Activated naive CD8-positive, alpha-beta T cell treated with anti-CD3 and anti-CD28 coated beads, Interleukin-2, amount 50 U/mL, for 24 hours (primary cell): ENCODE results near the gene WASF2.
"Not testable (repeated sequence)": the region's sequence is repeated elsewhere in the genome, so short reads cannot be mapped to it uniquely, and the experiment has no call there.

Experiments
- ATAC-seq: fragments of 150-1000 bp; cut with Tn5 transposase; one replicate; pipeline ENCODE4 v1.10.0; 2021
- DNase-seq: peaks from one replicate; pipeline ENCODE4 v3.0.0; 2021
- H3K27ac Mint-ChIP-seq: one replicate; pipeline ENCODE4 v1.8.0; 2021; ENCODE audit warnings: mild to moderate bottlenecking, mixed read lengths
- H3K27me3 Mint-ChIP-seq: one replicate; pipeline ENCODE4 v1.8.0; 2021; ENCODE audit warnings: mixed read lengths
- H3K36me3 Mint-ChIP-seq: one replicate; pipeline ENCODE4 v1.8.0; 2021; ENCODE audit warnings: low read depth, mixed read lengths
- H3K4me1 Mint-ChIP-seq: one replicate; pipeline ENCODE4 v1.8.0; 2021; ENCODE audit warnings: mixed read lengths
- H3K4me3 Mint-ChIP-seq: one replicate; pipeline ENCODE4 v1.8.0; 2021; ENCODE audit warnings: mild to moderate bottlenecking, moderate library complexity, mixed read lengths
- H3K9me3 Mint-ChIP-seq: one replicate; pipeline ENCODE4 v1.8.0; 2021; ENCODE audit warnings: mixed read lengths

WASF2 gene

GRCh38 chr1:27464926-27465647 lies 24.9 kb downstream of the WASF2 start:
- peak overlapping the region; percentile 5 for H3K27ac Mint-ChIP-seq
- H3K9me3 Mint-ChIP-seq, result no peaks in the 10 kb centered on the region
- peaks cover 49% of the 10 kb centered on the region for H3K4me1 Mint-ChIP-seq
- H3K27me3 Mint-ChIP-seq, result no peaks in the 10 kb centered on the region
- DNase-seq (no peak), ATAC-seq (no peak)
- H3K36me3 Mint-ChIP-seq, result peaks cover 14% of the 10 kb centered on the region
- H3K4me3 Mint-ChIP-seq, result no peak overlapping the region

DNA sequence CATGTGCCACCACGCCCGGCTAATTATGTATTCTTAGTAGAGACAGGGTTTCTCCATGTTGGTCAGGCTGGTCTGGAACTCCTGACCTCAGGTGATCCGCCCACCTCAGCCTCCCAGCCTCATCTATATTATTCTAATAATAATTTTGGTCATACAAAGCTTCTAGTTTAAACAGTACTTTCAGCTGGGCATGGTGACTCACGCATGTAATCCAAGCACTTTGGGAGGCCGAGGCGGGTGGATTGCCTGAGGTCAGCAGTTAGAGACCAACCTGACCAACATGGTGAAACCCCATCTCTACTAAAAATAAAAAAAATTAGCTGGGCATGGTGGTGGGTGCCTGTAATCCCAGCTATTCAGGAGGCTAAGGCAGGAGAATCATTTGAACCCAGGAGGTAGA lies 26.1 kb downstream of the WASF2 start:
- H3K9me3 Mint-ChIP-seq, ATAC-seq, DNase-seq, H3K27me3 Mint-ChIP-seq, H3K27ac Mint-ChIP-seq, H3K4me3 Mint-ChIP-seq: not testable (repeated sequence)
- Mint-ChIP-seq H3K4me1 (peaks cover 40% of the 10 kb centered on the region), H3K36me3 (peaks cover 14% of the 10 kb centered on the region)

DNA sequence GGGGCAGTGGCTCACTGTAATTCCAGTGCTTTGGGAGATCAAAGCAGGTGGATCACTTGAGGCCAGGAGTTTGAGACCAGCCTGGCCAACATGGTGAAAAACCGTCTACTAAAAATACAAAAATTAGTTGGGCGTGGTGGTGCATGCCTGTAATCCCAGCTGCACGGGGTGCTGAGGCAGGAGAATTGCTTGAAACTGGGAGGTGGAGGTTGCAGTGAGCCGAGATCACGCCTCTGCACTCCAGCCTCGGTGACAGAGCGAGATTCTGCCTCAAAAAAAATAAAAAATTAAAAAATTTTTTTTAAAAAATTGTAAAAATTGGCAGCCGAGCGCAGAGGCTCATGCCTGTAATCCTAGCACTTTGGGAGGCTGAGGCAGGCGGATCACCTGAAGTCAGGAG lies 31.4 kb downstream of the WASF2 start:
- not testable (repeated sequence) for H3K27ac Mint-ChIP-seq, H3K9me3 Mint-ChIP-seq, ATAC-seq, H3K4me3 Mint-ChIP-seq, H3K27me3 Mint-ChIP-seq, DNase-seq
- Mint-ChIP-seq H3K36me3 (peaks cover 13% of the 10 kb centered on the region), H3K4me1 (peaks cover 34% of the 10 kb centered on the region)

DNA sequence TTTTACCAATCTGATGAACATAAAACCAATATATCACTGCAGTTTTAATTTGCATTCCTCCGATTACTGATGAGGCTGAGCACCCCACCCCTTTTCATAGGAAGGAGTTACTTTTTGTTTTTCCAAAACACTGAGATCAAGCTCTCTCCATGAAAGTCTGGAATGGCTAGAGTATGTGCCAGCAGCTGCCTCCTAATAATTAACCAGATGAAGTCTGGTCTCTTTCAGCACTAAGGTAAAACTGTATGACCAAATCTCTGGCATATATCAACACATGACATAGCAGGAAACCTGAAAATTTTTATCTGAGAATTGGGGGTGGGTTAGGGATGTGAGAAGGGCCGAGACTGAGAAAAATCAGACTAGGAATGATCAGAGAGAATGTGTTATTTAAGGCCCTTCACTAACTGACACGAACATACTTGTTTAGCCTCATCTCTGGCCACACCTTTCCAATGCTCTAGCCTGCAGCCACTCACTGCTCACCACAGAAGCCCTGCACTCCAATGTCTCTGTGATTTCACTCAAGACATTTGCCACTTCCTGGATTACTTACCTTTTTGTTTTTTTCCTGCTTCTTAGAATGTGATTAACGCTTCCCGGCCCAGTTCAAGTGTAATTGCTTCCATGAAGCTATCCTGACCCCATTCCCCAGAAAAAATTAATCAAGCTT lies 34.7 kb downstream of the WASF2 start:
- no peak for DNase-seq
- ATAC-seq, result peak; percentile 79

DNA sequence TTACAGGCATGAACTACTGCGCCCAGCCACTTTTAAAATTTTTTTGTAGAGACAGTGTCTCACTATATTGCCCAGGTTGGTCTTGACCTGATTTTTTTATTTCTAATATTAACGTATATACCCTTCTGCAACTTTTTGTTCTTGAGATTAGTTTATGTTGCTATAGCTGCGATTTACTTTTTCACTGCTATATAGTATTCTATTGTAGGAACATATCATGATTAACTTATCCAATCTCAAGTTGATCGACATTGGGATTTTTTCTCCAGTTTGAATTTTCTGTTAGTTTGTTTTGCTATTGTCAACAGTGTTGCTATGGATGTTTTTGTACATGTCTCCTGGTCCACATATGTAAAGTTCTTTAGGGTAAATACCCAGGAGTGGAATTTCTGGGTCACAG lies 35.4 kb downstream of the WASF2 start:
- Mint-ChIP-seq H3K4me3 (no peak overlapping the region), H3K27me3 (no peaks in the 10 kb centered on the region), H3K4me1 (peaks cover 40% of the 10 kb centered on the region), H3K36me3 (peaks cover 12% of the 10 kb centered on the region), H3K27ac (peak overlapping the region; percentile 76), H3K9me3 (no peaks in the 10 kb centered on the region)
- ATAC-seq, result no peak
- DNase-seq, result no peak

More for the DNA sequence above, 34.7 kb downstream of the WASF2 start:
- H3K9me3 Mint-ChIP-seq, result no peaks in the 10 kb centered on the region
- H3K4me3 Mint-ChIP-seq, result peak overlapping the region; percentile 41
- peaks cover 10% of the 10 kb centered on the region for H3K36me3 Mint-ChIP-seq
- H3K4me1 Mint-ChIP-seq, result peaks cover 43% of the 10 kb centered on the region
- H3K27me3 Mint-ChIP-seq, result no peaks in the 10 kb centered on the region
- peak overlapping the region; percentile 76 for H3K27ac Mint-ChIP-seq

DNA sequence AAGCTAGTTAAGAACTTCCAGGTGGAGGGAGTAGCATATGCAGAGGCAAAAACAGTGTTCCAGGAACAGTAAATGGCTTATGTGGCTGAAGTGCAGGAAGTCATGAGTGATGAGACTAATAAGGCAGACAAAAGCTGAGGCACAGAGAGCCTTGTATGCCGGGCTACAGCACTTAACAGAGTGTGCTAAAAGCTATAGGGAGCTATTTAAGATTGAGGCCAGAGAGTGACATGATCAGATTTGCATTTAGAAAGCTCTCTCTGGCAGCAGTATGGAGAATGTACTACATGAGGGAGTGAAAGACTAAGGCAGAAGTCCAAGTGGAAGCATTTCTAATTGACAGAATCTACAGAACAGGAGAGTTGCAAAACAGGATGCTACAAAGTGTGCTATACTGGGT lies 38.6 kb downstream of the WASF2 start:
- H3K9me3 Mint-ChIP-seq, result no peaks in the 10 kb centered on the region
- no peak overlapping the region for H3K4me3 Mint-ChIP-seq
- H3K27me3 Mint-ChIP-seq, result no peaks in the 10 kb centered on the region
- peaks cover 33% of the 10 kb centered on the region for H3K36me3 Mint-ChIP-seq
- no peak for DNase-seq
- no peak for ATAC-seq
- peaks cover 69% of the 10 kb centered on the region for H3K4me1 Mint-ChIP-seq
- H3K27ac Mint-ChIP-seq, result no peak overlapping the region

- Mint-ChIP-seq H3K27ac (peak overlapping the region; percentile 75), H3K4me1 (peaks cover 67% of the 10 kb centered on the region), H3K4me3 (no peak overlapping the region), H3K9me3 (no peaks in the 10 kb centered on the region), H3K36me3 (peaks cover 23% of the 10 kb centered on the region), H3K27me3 (no peaks in the 10 kb centered on the region)
- ATAC-seq (no peak), DNase-seq (no peak)
Observed at GRCh38 chr1:27448982-27449381, 41.0 kb downstream of the WASF2 start.

DNA sequence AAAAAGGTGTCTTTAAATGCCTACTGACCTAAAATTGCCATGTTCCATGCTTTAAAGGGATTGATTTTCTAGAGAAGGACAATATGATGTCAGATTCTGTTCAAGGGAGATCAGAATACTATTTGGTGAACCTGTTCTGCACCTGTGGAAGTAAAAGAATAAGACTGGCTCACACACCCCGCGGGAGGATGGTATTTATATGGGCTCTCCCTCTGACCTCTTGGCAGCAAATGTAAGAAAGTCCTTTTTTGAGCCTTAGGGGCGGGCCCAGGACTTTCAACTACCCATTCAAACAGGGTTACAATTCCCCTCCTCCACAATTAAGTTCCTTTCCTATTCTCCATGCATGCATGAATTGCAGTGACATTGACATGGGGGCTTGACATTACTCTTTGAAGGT lies 42.1 kb downstream of the WASF2 start:
- Mint-ChIP-seq H3K27me3 (no peaks in the 10 kb centered on the region), H3K4me1 (peaks cover 67% of the 10 kb centered on the region), H3K9me3 (no peaks in the 10 kb centered on the region), H3K36me3 (peaks cover 23% of the 10 kb centered on the region), H3K27ac (peak overlapping the region; percentile 75), H3K4me3 (no peak overlapping the region)
- DNase-seq (no peak), ATAC-seq (no peak)

GRCh38 chr1:27447399-27447798 lies 42.6 kb downstream of the WASF2 start:
- H3K36me3 Mint-ChIP-seq, result peaks cover 23% of the 10 kb centered on the region
- H3K4me1 Mint-ChIP-seq, result peaks cover 67% of the 10 kb centered on the region
- H3K27ac Mint-ChIP-seq, result peak overlapping the region; percentile 75
- H3K4me3 Mint-ChIP-seq, result no peak overlapping the region
- DNase-seq (no peak), ATAC-seq (no peak)
- H3K27me3 Mint-ChIP-seq, result no peaks in the 10 kb centered on the region
- no peaks in the 10 kb centered on the region for H3K9me3 Mint-ChIP-seq

DNA sequence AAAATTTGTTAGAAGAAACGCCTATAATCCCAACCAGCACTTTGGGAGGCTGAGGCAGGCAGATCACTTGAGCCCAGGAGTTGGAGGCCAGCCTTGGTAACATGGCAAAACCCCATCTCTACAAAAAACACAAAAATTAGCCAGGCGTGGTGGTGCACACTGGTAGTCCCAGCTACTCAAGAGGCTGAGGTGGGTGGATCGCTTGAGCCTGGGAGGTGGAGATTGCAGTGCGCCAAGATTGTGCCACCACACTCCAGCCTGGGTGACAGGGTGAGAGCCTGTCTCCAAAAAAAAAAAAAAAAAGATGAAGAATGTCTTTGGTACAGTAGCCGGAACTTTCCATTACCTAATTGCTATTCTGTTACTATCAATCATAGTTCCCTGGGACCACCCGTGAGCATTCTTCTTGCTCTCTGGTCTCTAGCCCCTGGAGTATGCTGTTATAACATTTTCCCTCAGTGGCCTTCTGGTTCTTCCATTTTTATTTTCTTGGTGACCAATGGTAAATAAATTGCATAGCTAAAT lies 43.4 kb downstream of the WASF2 start:
- H3K4me3 Mint-ChIP-seq, result no peak overlapping the region
- no peaks in the 10 kb centered on the region for H3K27me3 Mint-ChIP-seq
- no peaks in the 10 kb centered on the region for H3K9me3 Mint-ChIP-seq

DNA sequence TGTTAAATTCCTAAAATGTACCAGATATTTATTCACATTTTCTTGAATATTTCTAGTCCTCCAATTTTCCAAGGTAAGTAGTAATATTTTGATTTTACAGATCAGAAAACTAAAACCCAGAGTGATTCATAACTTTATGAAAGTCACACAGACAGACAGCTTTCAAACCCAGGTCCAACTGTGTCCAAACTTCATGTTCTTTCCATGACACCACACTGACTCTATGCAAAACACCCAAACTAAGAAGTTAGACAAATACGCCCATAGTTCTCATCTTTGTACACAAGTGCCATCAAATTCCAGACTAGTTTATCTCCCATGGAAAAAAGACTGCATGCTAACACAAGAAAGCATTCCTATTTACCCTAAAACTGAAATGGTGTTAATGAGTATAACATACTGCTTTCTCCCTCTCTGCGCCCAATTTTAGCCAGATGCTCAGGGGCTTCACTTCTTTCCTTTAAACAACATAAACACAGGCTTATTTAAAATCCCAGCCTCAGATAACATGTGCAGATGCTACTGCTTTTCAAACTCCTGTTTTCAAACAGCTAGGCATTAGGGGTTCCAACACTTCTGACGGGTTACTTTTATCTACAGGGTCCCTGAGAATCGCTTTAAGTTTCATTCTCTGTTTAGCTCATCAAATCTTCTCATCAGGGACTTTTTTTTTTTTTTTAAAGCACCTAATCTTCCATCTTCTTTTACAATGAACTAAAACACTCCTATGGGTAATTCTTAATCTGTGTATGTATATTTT lies 44.6 kb downstream of the WASF2 start:
- Mint-ChIP-seq H3K27ac (peak overlapping the region; percentile 95), H3K27me3 (no peaks in the 10 kb centered on the region), H3K4me3 (peak overlapping the region; percentile 68), H3K36me3 (peaks cover 25% of the 10 kb centered on the region), H3K9me3 (no peaks in the 10 kb centered on the region), H3K4me1 (peaks cover 56% of the 10 kb centered on the region)
- DNase-seq (no peak), ATAC-seq (peak; percentile 85)

More for the DNA sequence above, 43.4 kb downstream of the WASF2 start:
- Mint-ChIP-seq H3K36me3 (peaks cover 23% of the 10 kb centered on the region), H3K4me1 (peaks cover 63% of the 10 kb centered on the region), H3K27ac (peak overlapping the region; percentile 65)
- DNase-seq (no peak), ATAC-seq (no peak)

DNA sequence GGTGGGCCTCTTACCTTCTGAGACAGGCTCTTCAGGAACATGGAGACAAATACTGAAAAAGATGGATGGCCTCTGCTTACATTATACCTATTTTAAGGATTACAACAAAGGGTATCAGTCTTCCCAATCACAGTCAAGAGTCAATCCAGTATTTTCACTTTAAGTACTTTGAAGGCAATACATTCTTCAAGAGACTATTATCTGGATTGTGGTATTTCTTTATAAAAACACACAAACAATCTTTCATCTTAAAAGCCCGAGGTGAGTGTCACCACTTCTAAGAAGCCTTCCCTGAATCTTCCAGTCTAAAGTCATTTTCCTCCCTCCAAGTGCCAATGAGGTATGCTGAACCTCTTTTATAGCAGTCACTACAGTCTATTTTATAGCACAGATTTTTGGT lies 45.3 kb downstream of the WASF2 start:
- H3K4me1 Mint-ChIP-seq, result peaks cover 59% of the 10 kb centered on the region

DNA sequence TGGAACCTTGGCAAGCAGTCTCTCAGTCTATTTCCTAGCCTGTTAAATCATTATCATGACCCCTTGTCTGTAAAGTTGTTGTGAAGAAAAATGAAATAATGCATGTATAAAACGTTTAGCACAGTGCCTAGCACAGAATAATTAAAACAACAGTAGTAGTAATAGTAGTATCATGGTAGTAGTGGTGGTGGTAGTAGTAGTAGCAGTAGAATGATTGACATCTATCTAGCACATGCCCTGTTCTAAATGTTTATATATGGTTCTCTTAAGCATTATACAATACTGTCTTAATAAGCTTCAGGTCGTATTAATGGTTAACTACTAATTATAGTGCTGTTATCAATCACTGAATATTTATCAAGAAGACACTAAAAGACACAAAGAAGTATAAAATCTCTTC lies 50.8 kb downstream of the WASF2 start:
- peaks cover 61% of the 10 kb centered on the region for H3K4me1 Mint-ChIP-seq
- H3K27ac Mint-ChIP-seq, result peak overlapping the region; percentile 49
- H3K36me3 Mint-ChIP-seq, result peaks cover 8% of the 10 kb centered on the region

More for the DNA sequence above, 45.3 kb downstream of the WASF2 start:
- Mint-ChIP-seq H3K27me3 (no peaks in the 10 kb centered on the region), H3K9me3 (no peaks in the 10 kb centered on the region), H3K27ac (peak overlapping the region; percentile 95), H3K4me3 (peak overlapping the region; percentile 68), H3K36me3 (peaks cover 24% of the 10 kb centered on the region)
- no peak for DNase-seq
- no peak for ATAC-seq

GRCh38 chr1:27438621-27439061 lies 51.3 kb downstream of the WASF2 start:
- DNase-seq, result no peak
- ATAC-seq, result no peak
- peaks cover 61% of the 10 kb centered on the region for H3K4me1 Mint-ChIP-seq
- H3K27ac Mint-ChIP-seq, result peak overlapping the region; percentile 49
- H3K9me3 Mint-ChIP-seq, result no peaks in the 10 kb centered on the region
- no peaks in the 10 kb centered on the region for H3K27me3 Mint-ChIP-seq
- H3K36me3 Mint-ChIP-seq, result peaks cover 8% of the 10 kb centered on the region
- H3K4me3 Mint-ChIP-seq, result no peak overlapping the region

More for the DNA sequence above, 50.8 kb downstream of the WASF2 start:
- ATAC-seq (no peak), DNase-seq (no peak)
- no peaks in the 10 kb centered on the region for H3K27me3 Mint-ChIP-seq
- H3K9me3 Mint-ChIP-seq, result no peaks in the 10 kb centered on the region
- H3K4me3 Mint-ChIP-seq, result no peak overlapping the region
